GM12891 (cell line): Measurements from ENCODE around the gene RGS7.

Source experiments
- POLR2A ChIP-seq: IDR thresholded peaks from 2 replicates; pipeline ENCODE4 v1.6.1; 2011; ENCODE audit warnings: low read depth, low read length, control low read depth
- POLR2AphosphoS5 ChIP-seq: IDR thresholded peaks from 2 replicates; pipeline ENCODE4 v1.6.1; 2011; ENCODE audit warnings: low read depth, low read length, control low read depth
- TAF1 ChIP-seq: IDR thresholded peaks from 2 replicates; pipeline ENCODE4 v1.6.1; 2011; ENCODE audit warnings: low read depth, low read length, control low read depth

GRCh38 chr1:240836271-240836670 is 520.7 kb downstream of the RGS7 start:
- TF ChIP-seq POLR2A (no peak), POLR2AphosphoS5 (no peak), TAF1 (no peak)
